BLaER1 treated with 17β-estradiol and CSF1 and Interleukin-3, amounts not matched to agents 10 nM and 100 nM (cell line): ENCODE data around the gene MOK.
A peak's percentile ranks its signal among the peaks of the same experiment; 100 is the strongest.

Experiments used
- H3K27ac ChIP-seq, 11 experiments: shearing (Covaris generic); formaldehyde crosslinking; 2 replicates each; pipeline ENCODE4 v1.8.1; 2022
- H3K27me3 ChIP-seq, 11 experiments: shearing (Covaris generic); formaldehyde crosslinking; 2 replicates each; pipeline ENCODE4 v1.8.1; 2022
- H3K36me3 ChIP-seq, 11 experiments: shearing (Covaris generic); formaldehyde crosslinking; 2 replicates each; pipeline ENCODE4 v1.8.1; 2022
- H3K4me1 ChIP-seq, 10 experiments: shearing (Covaris generic); formaldehyde crosslinking; 2 replicates each; pipeline ENCODE4 v1.8.1; 2022
- H3K4me2 ChIP-seq, 11 experiments: shearing (Covaris generic); formaldehyde crosslinking; 2 replicates each; pipeline ENCODE4 v1.8.1; 2022
- H3K4me3 ChIP-seq, 10 experiments: shearing (Covaris generic); formaldehyde crosslinking; 2 replicates each; pipeline ENCODE4 v1.8.1; 2022
- H3K9ac ChIP-seq, 11 experiments: shearing (Covaris generic); formaldehyde crosslinking; 2 replicates each; pipeline ENCODE4 v1.8.1; 2022
- H3K9me3 ChIP-seq, 11 experiments: shearing (Covaris generic); formaldehyde crosslinking; replicated peaks in 1 of 11; 2 replicates each; pipeline ENCODE4 v1.8.1; 2022
- H4K20me1 ChIP-seq, 11 experiments: shearing (Covaris generic); formaldehyde crosslinking; 2 replicates each; pipeline ENCODE4 v1.8.1; 2022
- Cebpa-rat ChIP-seq, 11 experiments: shearing (Covaris generic); IDR thresholded peaks; 2 replicates each; pipeline ENCODE4 v1.8.1; 2022

Gene MOK

DNA sequence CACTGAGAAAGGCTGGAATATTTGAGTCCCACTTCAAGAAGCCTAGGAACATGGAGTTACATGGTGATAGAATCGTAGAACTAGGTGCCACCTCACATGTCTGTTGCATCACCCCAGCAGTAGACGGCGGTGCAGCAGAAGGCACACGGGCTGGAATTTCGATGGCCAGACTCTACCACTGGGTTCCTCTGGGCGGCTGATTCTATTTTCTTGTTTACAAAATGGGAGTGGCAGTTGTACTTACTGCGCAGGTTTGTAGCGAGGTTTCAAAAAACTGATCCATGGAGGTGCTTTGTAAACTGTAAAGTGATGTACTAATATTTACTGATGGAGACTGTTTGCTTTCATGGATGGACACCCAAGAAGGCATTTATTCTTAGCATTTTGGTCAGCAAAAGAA is 119.6 kb downstream of the MOK start:
- H3K4me1 ChIP-seq: peaks cover 18 to 72% (median 37%) of the 10 kb centered on the region in 10 experiments; a peak in 19 of 20 replicates
- no peak for TF ChIP-seq Cebpa-rat (IDR thresholded peaks at IDR 0.05)
- peak overlapping the region in 10 of 11 experiments; percentile 10 to 78 (median 46); a peak in 15 of 22 replicates for H3K4me2 ChIP-seq
- H3K4me3 ChIP-seq: no peak overlapping the region
- H3K36me3 ChIP-seq: peaks cover 0 to 6% (median 3%) of the 10 kb centered on the region in 11 experiments; a peak in 4 of 22 replicates
- peak overlapping the region in 2 of 11 experiments; percentile 1 to 36; a peak in 1 of 22 replicates for H3K27ac ChIP-seq
- peaks cover 67 to 100% (median 91%) of the 10 kb centered on the region in 11 experiments for H4K20me1 ChIP-seq
- H3K27me3 ChIP-seq: no peaks in the 10 kb centered on the region
- H3K9ac ChIP-seq: no peak overlapping the region
- H3K9me3 ChIP-seq: no peaks in the 10 kb centered on the region

DNA sequence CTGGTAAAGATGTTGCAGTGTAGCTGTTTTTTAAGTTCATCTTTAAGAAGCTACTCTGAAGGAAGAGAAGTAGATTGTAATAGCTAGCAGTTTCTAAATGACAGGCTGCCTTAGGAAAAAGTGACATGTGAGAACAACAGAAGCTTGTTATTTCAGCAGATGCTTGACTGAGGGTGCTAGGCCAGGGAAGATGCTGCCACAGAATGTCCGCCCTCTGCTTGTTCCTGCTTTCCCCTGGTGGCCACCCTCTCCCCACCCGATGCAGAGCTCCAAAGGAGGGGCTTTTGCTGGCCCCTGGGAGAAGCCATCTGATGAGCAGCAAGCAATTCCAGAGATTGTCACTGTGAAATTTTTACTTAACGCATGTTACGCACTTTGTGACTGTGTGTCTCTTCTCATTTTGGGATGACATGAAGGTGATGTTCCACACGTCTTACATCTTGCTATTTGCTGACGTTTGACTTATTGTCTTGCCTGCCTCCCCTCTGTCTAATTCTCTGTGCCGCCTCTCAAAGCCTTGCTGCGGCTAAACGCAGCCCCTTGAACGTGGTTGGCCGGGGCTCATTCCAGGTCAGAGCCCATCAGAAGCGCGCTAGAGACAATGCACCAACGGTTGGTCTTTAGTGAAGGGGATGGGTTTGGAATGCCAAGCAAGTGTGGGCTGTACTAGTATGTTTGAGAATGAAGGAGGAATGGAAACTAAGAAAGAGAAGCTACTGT is 120.5 kb downstream of the MOK start:
- Histone ChIP-seq H4K20me1 (peaks cover 67 to 100% (median 92%) of the 10 kb centered on the region in 11 experiments), H3K27ac (peak overlapping the region in 3 of 11 experiments; percentile 1 to 36 (median 28); a peak in 3 of 22 replicates)

DNA sequence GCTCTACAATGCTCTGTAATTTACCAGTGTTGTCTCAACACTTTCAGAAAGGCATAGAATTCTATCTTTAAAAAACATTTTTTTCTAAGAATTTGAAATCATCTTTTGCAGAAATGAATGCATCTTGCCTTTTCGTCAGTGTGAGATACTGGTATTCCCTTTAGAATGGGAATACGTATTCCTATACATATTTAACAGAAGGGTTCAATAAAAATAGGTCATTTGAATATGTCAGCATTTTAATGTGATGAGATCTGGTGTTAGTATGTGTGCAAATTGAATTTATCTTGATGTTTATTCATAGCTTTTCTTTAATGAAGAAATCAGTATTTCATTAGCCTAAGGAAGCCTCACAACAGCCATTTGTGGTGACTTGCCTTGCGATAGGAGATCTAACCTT is 121.1 kb downstream of the MOK start:
- Histone ChIP-seq H3K27ac (no peak overlapping the region), H3K36me3 (peaks cover 0 to 15% (median 4%) of the 10 kb centered on the region in 11 experiments; a peak in 8 of 22 replicates), H4K20me1 (peaks cover 73 to 100% (median 97%) of the 10 kb centered on the region in 11 experiments), H3K9ac (no peak overlapping the region), H3K4me3 (no peak overlapping the region), H3K4me2 (peak overlapping the region in 2 of 11 experiments; percentile 47 to 78; a peak in 3 of 22 replicates), H3K9me3 (no peaks in the 10 kb centered on the region), H3K4me1 (peaks cover 13 to 75% (median 33%) of the 10 kb centered on the region in 10 experiments; a peak in 18 of 20 replicates), H3K27me3 (no peaks in the 10 kb centered on the region)
- no peak for TF ChIP-seq Cebpa-rat (IDR thresholded peaks at IDR 0.05)

More for the DNA sequence above, 120.5 kb downstream of the MOK start:
- Histone ChIP-seq H3K27me3 (no peaks in the 10 kb centered on the region), H3K4me3 (no peak overlapping the region), H3K9me3 (no peaks in the 10 kb centered on the region), H3K4me1 (peaks cover 13 to 75% (median 33%) of the 10 kb centered on the region in 10 experiments; a peak in 18 of 20 replicates), H3K36me3 (peaks cover 0 to 9% (median 3%) of the 10 kb centered on the region in 11 experiments; a peak in 4 of 22 replicates), H3K9ac (no peak overlapping the region; a peak in 1 of 22 replicates), H3K4me2 (peak overlapping the region in 4 of 11 experiments; percentile 10 to 78 (median 30); a peak in 5 of 22 replicates)
- no peak for TF ChIP-seq Cebpa-rat (IDR thresholded peaks at IDR 0.05)

DNA sequence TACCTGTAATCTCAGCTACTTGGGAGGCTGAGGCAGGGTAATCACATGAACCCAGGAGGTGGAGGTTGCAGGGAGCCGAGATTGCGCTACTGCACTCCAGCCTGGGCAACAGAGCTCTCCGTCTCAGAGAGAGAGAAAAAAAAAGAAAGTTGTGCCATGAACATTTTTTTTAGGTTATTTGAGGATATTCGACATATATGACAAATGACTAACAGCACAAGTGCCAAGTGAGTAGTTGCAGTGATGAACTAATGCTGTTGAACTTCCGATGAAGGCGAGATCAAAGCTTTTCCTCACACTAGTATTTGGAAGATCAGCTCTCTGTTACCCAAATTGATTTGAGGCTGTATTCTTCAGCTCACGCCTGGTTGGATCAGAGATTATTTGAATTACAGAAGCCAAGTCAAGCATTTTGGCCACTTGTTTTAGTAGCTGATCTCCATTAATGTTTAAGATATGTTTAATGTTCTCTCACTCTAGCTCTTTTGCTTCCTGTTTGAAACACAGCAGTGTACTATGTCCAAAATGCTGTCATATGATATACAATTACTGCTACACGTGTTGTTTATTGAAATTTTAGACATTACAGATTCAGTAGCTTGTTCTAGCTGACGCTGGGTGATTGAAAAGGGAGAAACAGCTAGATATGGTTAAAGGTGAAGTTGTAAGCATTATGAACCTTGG is 121.9 kb downstream of the MOK start:
- no peaks in the 10 kb centered on the region for H3K27me3 ChIP-seq
- no peaks in the 10 kb centered on the region for H3K9me3 ChIP-seq
- no peak overlapping the region for H3K4me3 ChIP-seq
- H3K27ac ChIP-seq: no peak overlapping the region
- no peak for TF ChIP-seq Cebpa-rat (IDR thresholded peaks at IDR 0.05)
- peaks cover 78 to 100% (median 97%) of the 10 kb centered on the region in 11 experiments for H4K20me1 ChIP-seq
- no peak overlapping the region for H3K9ac ChIP-seq
- peak overlapping the region in 2 of 11 experiments; percentile 47 to 78; a peak in 3 of 22 replicates for H3K4me2 ChIP-seq
- H3K4me1 ChIP-seq: peaks cover 13 to 75% (median 33%) of the 10 kb centered on the region in 10 experiments; a peak in 18 of 20 replicates
- H3K36me3 ChIP-seq: peaks cover 0 to 23% (median 12%) of the 10 kb centered on the region in 11 experiments; a peak in 13 of 22 replicates

DNA sequence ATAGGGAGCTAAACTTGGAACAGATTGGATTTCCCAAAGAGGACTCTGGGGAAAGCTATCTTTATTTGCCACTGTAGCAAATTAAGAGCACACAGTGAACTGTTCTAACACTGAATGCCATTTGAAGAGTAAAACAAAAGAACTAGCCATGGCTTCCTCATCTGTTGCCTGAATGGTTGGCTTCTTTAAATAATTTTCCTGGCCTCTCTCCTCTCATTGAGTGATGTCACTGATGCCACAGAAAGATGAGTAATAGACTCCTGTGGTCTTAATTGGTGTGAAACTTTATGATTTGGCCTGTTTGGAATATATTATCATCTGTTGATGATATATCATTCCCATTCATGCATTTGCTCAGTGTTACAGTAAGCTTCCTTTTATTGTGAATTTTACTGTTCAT is 122.8 kb downstream of the MOK start:
- Histone ChIP-seq H3K27me3 (no peaks in the 10 kb centered on the region), H3K27ac (no peak overlapping the region), H3K36me3 (peaks cover 0 to 24% (median 12%) of the 10 kb centered on the region in 11 experiments; a peak in 13 of 22 replicates), H3K4me1 (peaks cover 13 to 70% (median 30%) of the 10 kb centered on the region in 10 experiments; a peak in 18 of 20 replicates), H3K4me3 (no peak overlapping the region), H4K20me1 (peaks cover 77 to 100% (median 97%) of the 10 kb centered on the region in 11 experiments), H3K4me2 (peak overlapping the region in 4 of 11 experiments; percentile 13 to 43 (median 27); a peak in 5 of 22 replicates), H3K9me3 (no peaks in the 10 kb centered on the region), H3K9ac (no peak overlapping the region)
- TF ChIP-seq Cebpa-rat (IDR thresholded peaks at IDR 0.05): no peak

DNA sequence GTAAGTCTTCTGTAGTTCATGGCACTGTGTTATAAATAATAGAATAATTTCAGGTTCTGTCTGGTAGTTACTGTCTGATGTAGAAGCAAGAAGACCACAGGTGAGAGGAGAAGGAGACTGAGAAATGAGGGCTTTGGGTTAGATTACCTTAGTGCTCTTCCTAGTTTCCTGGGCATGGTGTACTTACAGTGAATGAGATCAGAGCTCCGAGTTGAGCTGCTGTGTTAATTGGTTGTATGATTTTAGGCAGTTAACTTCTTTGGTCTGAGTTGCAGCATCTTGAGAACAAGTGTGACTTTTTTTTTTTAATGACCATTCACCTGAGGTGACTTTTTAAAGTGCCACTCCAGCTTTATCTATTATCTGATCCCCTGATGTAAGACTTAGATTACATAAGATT is 123.8 kb downstream of the MOK start:
- peaks cover 71 to 100% (median 97%) of the 10 kb centered on the region in 11 experiments for H4K20me1 ChIP-seq

DNA sequence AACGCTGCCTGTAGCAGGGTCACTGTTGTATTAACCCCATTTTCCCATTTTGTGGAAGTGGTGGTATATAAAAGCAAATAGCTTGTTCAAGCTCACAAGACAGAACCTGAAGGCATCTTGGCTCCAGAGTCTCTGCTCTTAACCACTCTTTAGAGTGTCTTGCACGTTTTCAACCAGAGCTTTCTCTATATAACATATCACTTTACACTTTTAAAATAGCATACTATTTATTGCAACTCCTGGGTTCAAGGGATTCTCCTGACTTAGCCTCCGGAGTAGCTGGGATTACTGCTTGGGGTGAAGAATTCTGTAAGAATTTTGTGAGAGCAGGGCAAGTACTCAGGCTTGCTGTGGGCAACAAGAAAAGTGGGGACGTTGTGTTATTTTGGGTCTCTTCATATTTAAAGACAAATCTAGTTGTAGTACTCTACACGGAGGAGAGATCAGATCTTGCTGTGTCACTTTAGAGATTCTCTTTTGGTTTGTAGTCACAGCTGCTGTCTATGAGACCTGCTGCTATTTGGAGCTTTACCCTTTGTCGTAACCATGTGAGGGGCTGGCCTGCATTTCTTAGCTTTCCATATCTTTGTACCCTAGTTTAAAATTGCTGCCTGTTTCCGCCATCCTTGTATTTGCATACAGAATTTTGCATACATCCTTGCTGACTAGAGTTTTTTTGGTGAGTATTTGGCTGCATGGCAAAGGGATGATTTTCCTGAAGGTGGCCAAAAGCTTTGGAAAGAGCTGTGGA is 124.5 kb downstream of the MOK start:
- peaks cover 63 to 100% (median 96%) of the 10 kb centered on the region in 11 experiments for H4K20me1 ChIP-seq
- H3K4me3 ChIP-seq: no peak overlapping the region
- no peaks in the 10 kb centered on the region for H3K27me3 ChIP-seq
- H3K4me1 ChIP-seq: peaks cover 4 to 54% (median 16%) of the 10 kb centered on the region in 10 experiments; a peak in 18 of 20 replicates
- H3K9me3 ChIP-seq: no peaks in the 10 kb centered on the region
- peaks cover 0 to 24% (median 12%) of the 10 kb centered on the region in 11 experiments; a peak in 13 of 22 replicates for H3K36me3 ChIP-seq
- 0 out of 22 replicates have a peak overlapping the region, but pooled peaks of 2 of the 11 experiments have one; percentile 4 to 34 for H3K4me2 ChIP-seq
- TF ChIP-seq Cebpa-rat (IDR thresholded peaks at IDR 0.05): no peak
- H3K27ac ChIP-seq: no peak overlapping the region
- H3K9ac ChIP-seq: 0 out of 22 replicates have a peak overlapping the region, but pooled peaks of 1 of the 11 experiments have one; percentile 14

More for the DNA sequence above, 123.8 kb downstream of the MOK start:
- Histone ChIP-seq H3K4me2 (peak overlapping the region in 2 of 11 experiments; percentile 34 to 43; a peak in 1 of 22 replicates), H3K36me3 (peaks cover 0 to 24% (median 12%) of the 10 kb centered on the region in 11 experiments; a peak in 13 of 22 replicates), H3K27me3 (no peaks in the 10 kb centered on the region), H3K9ac (no peak overlapping the region), H3K27ac (no peak overlapping the region), H3K9me3 (no peaks in the 10 kb centered on the region), H3K4me3 (no peak overlapping the region), H3K4me1 (peaks cover 10 to 60% (median 23%) of the 10 kb centered on the region in 10 experiments; a peak in 18 of 20 replicates)
- TF ChIP-seq Cebpa-rat (IDR thresholded peaks at IDR 0.05): no peak
